ENCODE measurements around the gene BAZ2B.

The BAZ2B gene

GRCh38 chr2:159292157-159292556 is 324.2 kb downstream of the BAZ2B start:
- no peak for ATAC-seq

- no peak for ATAC-seq
Measured at GRCh38 chr2:159290289-159290907, 325.9 kb downstream of the BAZ2B start.

GRCh38 chr2:159287733-159288132 is 328.6 kb downstream of the BAZ2B start:
- ATAC-seq, result no peak

- ATAC-seq, result peak; percentile 97
Measured at GRCh38 chr2:159286709-159287441, 329.5 kb downstream of the BAZ2B start.

- no peak for ATAC-seq
Measured at GRCh38 chr2:159285929-159286708, 330.2 kb downstream of the BAZ2B start, which contains the start of gene WDSUB1. Gene WDSUB1, minus strand, starts transcription at chr2:159286703. Its CDS starts 3,634 bp downstream, at chr2:159283069.

GRCh38 chr2:159285433-159285832 is 330.9 kb downstream of the BAZ2B start:
- ATAC-seq, result no peak

- ATAC-seq, result no peak
Measured at GRCh38 chr2:159283529-159283928, 332.8 kb downstream of the BAZ2B start.

- ATAC-seq, result no peak
Measured at GRCh38 chr2:159281002-159281401, 335.3 kb downstream of the BAZ2B start.

GRCh38 chr2:159279700-159280099 is 336.6 kb downstream of the BAZ2B start:
- no peak for ATAC-seq

- no peak for ATAC-seq
Measured at GRCh38 chr2:159275111-159275510, 341.2 kb downstream of the BAZ2B start.

- no peak for ATAC-seq
Measured at GRCh38 chr2:159272156-159272555, 344.2 kb downstream of the BAZ2B start.

- ATAC-seq, result no peak
Measured at GRCh38 chr2:159270744-159271379, 345.5 kb downstream of the BAZ2B start.

All from activated CD4-positive, CD25-positive, alpha-beta regulatory T cell treated with anti-CD3 and anti-CD28 coated beads, Interleukin-2, amount 50 U/mL, for 24 hours (primary cell).